ENCODE data around the gene GNPDA2. TPM values are rescaled to one million over a fixed set of nuclear protein-coding genes. Genes with fewer than 3 reads are reported as not detected.

GNPDA2 gene
- polyA plus RNA-seq, 4 donors: 28.0 to 34.3 (median 29.9) TPM

DNA sequence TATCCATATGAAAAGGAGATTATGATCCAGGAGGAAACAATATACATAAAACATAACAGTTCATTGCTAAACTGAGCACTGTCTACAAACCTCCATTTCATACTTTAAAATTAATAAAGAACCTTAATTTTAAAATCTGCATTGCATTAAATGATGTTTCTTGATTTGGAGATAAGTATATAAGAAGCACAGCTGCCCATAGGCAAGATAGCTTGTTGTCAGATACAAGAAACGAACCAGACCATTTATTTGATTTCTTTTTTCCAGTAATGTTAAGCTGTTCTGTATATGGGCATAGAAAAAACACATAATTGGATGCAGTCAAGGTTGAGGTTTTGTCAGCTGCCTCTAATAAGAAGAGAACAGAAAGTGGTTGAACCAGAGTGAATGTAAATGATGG lies 41.7 kb downstream of the GNPDA2 start:
- DNase-seq (ENCODE audit: low read depth in 4 of 4, low spot score in 3 of 4): no peak

DNA sequence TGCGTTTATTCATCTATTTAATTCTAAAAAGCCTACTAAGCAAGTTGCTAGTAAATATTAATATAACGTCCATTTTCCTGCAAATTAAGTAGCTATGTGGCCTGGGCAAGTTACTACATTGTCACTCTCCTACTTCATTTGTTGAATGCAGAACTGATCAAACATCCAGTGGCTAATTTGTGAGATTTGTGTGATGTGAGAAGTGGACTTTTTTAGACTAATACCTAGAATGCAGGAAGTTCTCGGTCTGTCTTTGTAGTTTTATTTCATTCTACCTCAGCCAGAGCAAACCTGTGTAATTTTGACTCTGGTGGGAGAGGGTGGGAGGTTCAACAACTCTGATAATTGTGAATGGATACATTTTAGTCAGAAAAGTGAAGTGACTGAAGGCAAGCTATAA lies 47.3 kb downstream of the GNPDA2 start:
- DNase-seq (ENCODE audit: low read depth in 4 of 4, low spot score in 3 of 4): peak in 1 of 4 donors; percentile 3

DNA sequence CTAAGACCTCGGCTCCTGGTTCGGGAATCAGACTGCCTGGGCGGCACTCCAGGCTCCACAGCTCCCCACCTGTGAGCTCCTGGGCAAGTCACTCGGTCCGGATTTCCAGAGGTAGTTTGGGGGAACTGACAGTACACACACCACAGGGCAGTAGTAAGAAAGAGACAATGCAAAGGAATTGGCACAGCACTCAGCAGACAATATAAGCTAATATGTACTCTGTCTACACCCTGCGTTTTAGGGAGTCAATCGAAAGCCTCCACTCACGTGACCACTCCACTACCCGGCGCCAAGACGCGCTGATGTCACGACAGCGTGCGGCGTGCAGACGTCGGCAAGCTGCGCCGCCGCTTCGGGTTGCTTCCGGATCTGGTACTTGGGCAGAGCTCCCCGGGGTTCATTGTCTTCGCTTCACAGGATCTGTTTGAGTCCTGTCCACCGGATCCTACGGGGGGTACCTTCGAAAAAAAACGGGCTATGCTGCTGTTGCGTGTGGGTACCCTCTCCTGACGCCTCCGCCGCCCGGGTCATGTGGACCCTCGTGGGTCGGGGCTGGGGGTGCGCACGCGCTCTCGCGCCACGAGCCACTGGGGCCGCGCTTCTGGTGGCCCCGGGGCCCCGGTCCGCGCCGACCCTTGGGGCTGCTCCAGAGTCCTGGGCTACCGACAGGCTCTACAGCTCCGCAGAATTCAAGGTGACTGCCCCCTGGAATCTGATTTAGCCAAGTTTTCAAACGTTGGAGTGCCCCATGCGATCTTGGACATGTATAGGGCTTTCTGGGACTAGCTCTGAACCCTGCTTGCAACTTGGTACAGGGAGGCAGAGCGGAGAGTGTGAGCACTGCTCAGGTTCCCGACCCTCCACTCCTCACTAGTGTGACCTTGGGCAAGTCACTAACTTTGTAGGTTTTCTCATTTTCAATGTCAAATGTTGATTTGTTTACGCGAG lies 48.0 kb downstream of the GNPDA2 start, which contains the start of gene GUF1:
TSS of gene GUF1 (plus strand) at position 327 of the 948 bp plus-strand sequence. CDS start at position 530, 203 bp downstream.
- DNase-seq (ENCODE audit: low read depth in 4 of 4, low spot score in 3 of 4): peak; percentile 82 to 87 (median 84)

DNA sequence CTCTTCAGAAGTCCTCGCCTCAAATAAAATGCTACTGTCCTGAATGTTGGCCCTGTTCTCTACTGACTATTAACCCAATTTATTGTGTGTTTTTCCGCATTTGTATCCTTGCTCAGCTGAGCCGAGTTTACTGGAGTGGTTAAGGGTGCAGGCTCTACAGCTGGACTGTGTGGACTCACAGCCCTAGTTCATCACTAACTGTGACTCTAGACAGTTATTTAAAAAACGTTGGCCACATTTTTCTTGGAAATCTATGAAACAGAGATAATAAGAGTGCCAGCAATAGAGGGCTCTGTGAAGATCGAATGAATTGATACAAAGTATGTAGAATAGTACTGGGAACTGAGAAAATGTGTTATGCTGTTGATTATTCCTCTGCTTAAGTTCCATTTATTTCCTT lies 51.0 kb downstream of the GNPDA2 start:
- DNase-seq (ENCODE audit: low read depth in 4 of 4, low spot score in 3 of 4): no peak

DNA sequence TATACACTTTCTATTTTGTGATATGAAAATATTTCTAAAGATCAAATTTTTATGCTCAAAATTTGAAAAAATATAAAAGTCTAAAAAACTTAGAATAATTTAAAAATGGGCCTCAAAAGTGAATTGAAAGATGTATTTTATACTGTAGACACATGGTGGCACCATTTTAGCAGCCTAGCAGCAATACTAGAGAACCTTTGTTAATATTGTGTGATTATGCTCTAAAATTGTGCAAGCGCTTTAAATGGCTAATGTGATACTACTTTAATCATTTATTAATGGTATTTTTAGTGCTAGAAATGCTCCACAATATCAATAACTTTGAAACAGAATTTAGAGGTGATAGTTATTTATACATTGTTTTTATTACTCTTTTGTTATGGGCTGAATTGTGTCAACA lies 51.9 kb downstream of the GNPDA2 start:
- DNase-seq (ENCODE audit: low read depth in 4 of 4, low spot score in 3 of 4): no peak

DNA sequence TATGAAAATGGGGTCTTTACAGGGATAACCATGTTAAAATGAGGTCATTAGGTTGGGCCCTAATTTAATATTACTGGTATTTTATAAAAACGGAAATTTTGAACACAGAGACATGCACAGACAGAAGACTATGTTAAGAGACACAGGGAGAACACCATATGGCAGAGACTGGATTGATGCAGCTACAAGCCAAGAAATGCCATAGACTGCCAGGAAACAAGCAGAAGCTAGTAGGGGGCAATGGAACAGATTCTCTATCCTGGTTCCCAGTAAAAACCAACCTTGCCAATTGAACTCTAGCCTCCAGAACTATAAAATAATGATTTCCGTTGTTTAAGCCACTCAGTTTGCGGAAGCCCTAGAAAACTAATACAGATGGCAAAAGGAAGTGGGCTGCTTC lies 54.7 kb downstream of the GNPDA2 start:
- DNase-seq (ENCODE audit: low read depth in 4 of 4, low spot score in 3 of 4): no peak

DNA sequence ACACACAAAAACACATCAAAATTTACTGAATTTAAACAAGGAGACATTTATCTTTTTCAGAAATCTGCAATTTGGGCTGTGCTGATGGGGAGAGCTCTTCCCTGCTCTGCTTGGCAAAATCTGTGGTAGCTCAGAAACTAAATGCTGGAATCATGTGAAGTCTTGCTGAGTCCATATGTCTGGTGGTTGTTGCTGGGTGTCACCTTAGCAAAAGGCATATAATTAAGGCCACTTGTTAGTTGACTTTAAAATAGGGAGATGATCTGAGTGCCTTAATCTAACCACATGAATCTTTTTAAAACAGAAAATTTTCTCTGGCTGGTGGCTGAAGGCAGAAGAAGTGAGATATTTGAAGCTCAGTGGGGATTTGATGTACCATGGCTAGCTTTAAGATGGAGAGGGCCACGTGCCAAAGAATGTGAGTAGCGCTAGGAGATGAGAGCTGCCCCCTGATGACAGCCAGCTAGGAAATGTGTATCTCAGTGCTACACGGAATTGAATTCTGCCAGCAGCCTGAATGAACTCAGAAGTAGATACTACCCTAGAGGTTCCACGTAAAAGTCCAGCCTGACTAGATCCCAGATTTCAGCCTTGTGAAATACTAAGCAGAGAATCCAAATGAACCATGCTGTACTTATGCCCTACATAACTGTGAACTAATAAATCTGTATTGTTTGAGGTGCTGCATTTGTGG lies 55.7 kb downstream of the GNPDA2 start:
- DNase-seq (ENCODE audit: low read depth in 4 of 4, low spot score in 3 of 4): no peak

DNA sequence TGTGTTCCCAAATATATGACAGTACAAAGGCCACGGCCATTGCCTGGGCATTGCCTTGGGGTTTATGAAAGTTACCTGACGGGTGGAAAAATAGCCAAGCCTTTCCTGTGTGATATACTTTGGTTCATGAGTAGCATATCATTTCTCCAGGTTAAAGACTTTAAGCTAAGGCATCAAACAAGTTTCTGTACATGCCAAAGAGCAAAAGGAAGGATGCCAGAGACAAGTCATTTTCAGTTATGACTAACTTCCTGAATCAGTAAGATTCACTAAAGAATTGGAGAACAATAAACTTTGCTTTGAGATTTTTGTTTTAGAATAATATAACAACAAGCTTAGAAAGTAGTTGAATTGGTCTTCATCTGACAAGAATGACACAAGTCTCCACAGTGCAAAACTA lies 57.8 kb downstream of the GNPDA2 start:
- DNase-seq (ENCODE audit: low read depth in 4 of 4, low spot score in 3 of 4): no peak

DNA sequence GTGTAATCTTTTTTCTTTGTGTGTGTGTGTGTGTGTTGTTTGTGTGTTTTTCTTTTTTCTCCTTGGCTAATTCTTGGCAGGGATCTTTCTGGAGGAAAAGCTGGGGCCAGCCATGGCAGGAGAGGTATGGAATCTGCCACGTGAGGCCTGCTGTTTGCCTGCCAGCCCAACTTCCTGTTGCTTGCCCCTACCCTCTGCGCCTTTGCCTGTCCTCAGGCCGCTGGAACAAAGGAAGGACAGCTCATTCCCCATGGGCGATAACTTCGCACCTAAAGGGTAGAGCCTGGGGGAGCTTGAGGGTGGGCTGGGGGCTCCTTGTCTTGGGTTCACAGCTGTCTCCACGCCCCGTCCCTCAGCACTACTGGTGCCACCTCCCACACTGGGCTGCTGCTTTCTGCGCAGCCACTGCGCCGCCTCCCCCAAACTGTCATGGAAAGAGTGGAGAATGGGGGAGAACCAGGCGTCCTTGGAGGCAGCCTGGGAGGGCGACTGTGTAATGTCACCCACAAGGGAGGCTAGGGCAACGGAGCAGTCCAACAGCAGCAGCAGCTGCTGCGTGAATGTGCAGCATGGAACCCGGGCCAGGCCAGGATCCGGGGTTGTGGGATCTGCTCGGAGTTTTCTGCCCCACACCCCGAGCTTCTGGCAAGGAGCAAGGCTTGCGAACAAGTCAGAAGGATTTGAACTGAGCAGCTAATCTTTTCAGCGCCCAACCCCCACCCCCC lies 62.7 kb downstream of the GNPDA2 start:
- DNase-seq (ENCODE audit: low read depth in 4 of 4, low spot score in 3 of 4): no peak

DNA sequence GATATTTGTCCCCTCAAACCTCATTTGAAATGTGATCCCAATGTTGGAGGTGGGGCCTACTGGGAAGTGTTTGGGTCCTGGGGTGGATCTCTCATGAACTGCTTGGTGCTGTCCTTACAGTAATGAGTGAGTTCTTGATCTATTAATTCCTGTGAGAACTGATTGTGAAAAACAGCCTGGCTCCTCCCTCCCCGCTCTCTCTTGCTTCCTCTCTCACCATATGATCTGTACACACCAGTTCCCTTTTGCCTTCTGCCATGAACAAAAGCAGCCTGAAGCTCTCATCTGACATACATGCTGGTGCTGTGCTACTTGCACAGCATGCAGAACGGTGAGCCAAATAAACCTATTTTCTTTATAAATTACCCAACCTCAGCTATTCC lies 63.7 kb downstream of the GNPDA2 start:
- DNase-seq (ENCODE audit: low read depth in 4 of 4, low spot score in 3 of 4): no peak

DNA sequence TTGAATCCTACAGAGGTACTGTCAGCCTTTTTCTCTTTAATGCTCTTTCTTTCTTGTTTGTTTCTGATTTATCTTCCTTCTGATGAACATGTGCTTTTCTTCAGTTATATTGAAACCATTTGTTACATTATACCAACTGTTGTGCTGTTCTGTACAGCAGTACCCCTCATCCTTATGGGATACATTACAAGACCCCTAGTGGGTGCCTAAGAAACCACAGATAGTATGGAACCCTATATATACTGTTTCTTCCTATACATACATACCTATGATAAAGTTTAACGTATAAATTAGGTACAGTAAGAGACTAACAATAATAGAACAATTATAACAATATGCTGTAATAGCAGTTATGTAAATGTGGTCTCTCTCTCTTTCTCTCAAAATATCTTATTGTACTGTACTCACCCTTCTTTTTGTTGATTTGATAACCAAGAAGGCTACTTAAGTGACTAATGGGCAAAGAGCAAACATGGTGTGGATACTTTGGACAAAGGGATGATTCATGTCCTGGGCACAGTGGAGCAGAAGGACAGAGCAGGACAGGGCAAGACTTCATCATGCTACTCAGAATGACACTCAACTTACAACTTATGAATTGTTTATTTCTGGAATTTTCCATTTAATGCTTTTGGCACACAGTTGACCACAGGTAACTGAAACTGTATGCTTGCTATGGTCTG lies 64.3 kb downstream of the GNPDA2 start:
- no peak for DNase-seq (ENCODE audit: low read depth in 4 of 4, low spot score in 3 of 4)

DNA sequence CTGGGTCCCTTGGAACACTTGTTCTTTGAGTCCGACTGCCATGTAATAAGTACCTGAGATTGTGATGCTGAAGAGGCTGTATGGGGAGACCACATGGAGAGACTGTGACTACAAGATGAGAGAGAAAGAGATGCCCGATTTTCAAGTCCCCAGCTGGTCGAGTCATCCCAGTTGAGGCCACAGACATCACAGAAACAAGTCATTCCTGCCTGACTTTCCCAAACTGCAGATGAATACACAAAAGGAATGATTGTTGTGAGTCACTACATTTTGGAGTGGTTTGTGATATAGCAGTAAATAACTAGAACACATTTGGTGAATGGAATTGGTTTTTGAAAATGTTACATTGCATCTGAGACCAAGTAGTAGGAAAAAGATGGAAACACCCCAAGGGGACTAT lies 66.0 kb downstream of the GNPDA2 start:
- no peak for DNase-seq (ENCODE audit: low read depth in 4 of 4, low spot score in 3 of 4)

DNA sequence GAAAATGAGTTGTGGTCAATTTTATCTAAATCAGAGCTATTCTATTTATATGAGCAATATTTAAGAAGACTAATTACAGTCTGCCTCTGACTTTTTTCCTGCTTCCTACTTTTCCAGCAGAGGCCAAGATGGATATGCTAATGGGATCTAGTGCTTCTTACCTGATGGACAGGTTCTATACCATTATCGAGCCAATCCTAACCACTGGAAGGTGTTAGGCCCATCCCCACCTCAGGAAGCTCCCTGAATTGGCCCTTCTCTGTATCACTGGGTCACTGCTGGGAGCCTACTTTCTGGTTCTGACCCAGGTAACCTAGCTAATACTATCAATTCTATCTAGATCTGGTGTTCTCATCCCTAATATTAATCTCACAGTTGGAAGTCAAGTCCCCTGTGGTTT lies 74.4 kb downstream of the GNPDA2 start:
- no peak for DNase-seq (ENCODE audit: low read depth in 4 of 4, low spot score in 3 of 4)

Other genes starting within 250 kb of the GNPDA2 start
- gene YIPF7, start 74.9 kb downstream of the GNPDA2 start, polyA plus RNA-seq (ENCODE audit: insufficient read length in 4 of 4): under 1 TPM in 3 of 4 donors, not detected in 1; 0.38 to 0.40 (median 0.38) TPM
- 10 to 100 TPM; 25.9 to 33.1 (median 31.2) TPM for gene GUF1, start 48.1 kb downstream of the GNPDA2 start, polyA plus RNA-seq (ENCODE audit: insufficient read length in 4 of 4)